GM18511 (cell line): Measurements from ENCODE around the gene SOX11.
"Not testable (repeated sequence)": the region's sequence is repeated elsewhere in the genome, so short reads cannot be mapped to it uniquely, and the experiment has no call there.

ENCODE experiments used
- ATAC-seq: cut with Tn5 transposase; IDR thresholded peaks from one replicate; pipeline ENCODE4 v1.9.1; 2021; ENCODE audit warnings: mild to moderate bottlenecking, moderate library complexity; ENCODE audit not compliant: unreplicated experiment

SOX11 gene

GRCh38 chr2:5691985-5692529 is at the start of gene SOX11:
TSS of gene SOX11 (plus strand) at chr2:5692384. CDS start at chr2:5692722, 338 bp downstream.
- ATAC-seq: no peak

- not testable (repeated sequence) for ATAC-seq
Measured at GRCh38 chr2:5652734-5653133, 39.5 kb upstream of the SOX11 start.

- ATAC-seq: not testable (repeated sequence)
Measured at GRCh38 chr2:5653756-5654155, 38.4 kb upstream of the SOX11 start.

- ATAC-seq: no peak
Measured at GRCh38 chr2:5657231-5657630, 35.0 kb upstream of the SOX11 start.

DNA sequence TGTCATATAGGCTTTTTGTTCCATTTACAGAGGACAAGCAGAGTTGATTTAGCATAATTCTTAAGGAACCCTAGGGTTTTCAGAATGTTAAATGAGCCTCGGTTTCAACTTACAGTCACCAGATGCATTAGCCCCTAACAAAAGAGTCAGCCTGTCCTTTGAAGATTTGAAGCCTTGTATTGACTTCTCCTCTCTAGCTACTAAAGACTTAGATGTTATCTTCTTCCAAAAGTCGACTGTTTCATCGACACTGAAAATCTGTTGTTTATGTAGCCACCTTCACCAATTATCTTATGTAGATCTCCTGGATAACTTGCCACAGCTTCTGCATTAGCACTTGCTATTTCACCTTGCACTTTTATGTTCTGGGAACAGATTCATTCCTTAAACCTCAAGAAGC is 31.6 kb upstream of the SOX11 start:
- ATAC-seq: no peak

DNA sequence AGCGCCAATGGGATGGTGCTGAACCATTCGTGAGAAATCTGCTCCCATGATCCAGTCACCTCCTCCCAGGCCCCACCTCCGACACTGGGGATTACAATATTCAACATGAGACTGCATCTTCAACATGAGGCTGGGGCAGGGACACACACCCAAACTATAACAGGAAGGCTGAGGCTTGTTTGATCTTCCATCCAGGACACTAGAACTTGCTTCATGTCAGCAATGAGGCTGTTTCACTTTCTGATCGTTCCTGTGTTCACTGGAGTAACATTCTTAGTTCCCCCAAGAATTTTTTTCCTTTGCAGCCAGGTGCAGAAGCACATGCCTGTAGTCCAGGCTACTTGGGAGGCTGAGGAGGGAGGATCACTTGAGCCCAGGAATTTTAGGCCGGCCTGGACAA is 30.8 kb upstream of the SOX11 start:
- ATAC-seq: no peak

GRCh38 chr2:5664278-5664681 is 27.9 kb upstream of the SOX11 start:
- ATAC-seq: no peak

GRCh38 chr2:5665066-5665465 is 27.1 kb upstream of the SOX11 start:
- ATAC-seq: no peak

- ATAC-seq: no peak
Measured at GRCh38 chr2:5666798-5667197, 25.4 kb upstream of the SOX11 start.

- not testable (repeated sequence) for ATAC-seq
Measured at GRCh38 chr2:5667655-5668054, 24.5 kb upstream of the SOX11 start.

- no peak for ATAC-seq
Measured at GRCh38 chr2:5668682-5669250, 23.4 kb upstream of the SOX11 start.

- no peak for ATAC-seq
Measured at GRCh38 chr2:5672749-5673144, 19.4 kb upstream of the SOX11 start.

GRCh38 chr2:5673145-5674025 is 18.8 kb upstream of the SOX11 start:
- no peak for ATAC-seq

DNA sequence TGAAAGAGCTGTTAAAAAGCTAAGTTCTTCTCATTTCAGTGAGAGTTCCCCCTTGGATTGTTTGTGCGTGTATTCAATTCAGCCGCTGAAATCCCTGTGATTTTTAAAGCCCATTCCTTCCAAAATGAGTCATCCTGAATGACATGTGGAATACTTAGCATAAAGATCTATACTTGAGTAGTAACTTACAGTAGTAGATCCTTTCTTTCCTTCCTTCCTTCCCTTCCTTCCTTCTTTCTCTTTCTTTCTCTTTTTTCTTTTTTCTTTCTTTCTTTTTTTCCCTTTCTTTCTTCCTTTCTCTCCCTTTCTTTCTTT is 18.2 kb upstream of the SOX11 start:
- ATAC-seq: no peak

DNA sequence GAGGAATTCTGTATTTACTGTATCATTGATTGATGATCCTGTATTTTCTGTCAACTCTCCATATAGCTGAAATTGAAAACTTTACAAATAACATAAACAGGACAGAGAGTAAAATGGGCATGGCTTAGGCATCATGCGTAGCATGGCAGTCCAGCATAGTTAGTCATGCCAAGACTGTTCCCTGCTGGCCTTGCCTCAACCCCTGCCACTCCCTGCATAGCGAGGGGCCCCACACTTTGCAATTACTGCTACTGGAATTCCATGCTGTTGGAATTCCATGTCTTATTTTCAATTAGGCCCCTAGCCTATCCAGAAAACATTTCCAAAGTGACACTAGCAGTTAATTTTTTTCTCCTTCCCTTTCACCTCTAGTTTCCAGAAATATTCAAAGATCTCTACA is 15.1 kb upstream of the SOX11 start:
- no peak for ATAC-seq

DNA sequence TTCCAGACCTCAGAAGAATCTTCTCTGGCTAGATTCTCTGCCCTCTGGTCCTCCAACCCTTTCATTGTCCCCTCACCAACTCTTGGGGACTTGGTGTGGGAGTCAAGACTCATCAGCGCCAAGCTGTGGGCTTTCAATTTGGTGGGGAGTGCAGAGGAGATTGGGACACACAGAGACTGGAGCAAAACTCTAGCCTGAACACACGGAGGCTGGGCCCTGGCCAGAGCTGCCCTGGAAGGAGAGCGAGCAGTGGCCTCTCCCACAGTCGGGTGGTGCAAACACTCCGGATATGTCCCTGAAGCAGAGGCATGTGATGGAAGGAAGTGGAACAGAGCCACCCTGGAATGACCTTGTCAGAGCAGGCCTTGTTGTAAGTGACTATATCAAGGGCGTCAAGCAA is 8.7 kb upstream of the SOX11 start:
- ATAC-seq: no peak

- ATAC-seq: no peak
Measured at GRCh38 chr2:5685225-5685624, 7.0 kb upstream of the SOX11 start.

GRCh38 chr2:5686068-5686467 is 6.1 kb upstream of the SOX11 start:
- ATAC-seq: no peak

DNA sequence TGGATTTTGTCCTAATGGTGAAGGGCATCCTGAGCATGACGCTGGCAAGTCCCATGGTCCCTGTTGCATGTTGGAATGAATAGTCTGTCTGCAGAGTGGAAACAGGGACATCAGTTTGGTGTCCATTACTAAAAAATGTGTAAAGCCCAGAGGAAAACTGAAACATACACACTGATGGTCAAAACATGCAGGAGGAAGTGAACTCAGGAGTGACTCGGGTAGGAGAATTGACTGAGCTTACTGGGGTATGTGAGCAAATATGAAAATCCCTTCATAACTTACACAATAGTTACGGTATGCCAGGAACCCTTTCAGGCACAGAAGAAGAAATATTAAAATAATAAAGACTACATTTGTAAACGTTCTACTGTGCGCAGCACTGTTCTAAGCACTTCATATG is 5.6 kb upstream of the SOX11 start:
- no peak for ATAC-seq

DNA sequence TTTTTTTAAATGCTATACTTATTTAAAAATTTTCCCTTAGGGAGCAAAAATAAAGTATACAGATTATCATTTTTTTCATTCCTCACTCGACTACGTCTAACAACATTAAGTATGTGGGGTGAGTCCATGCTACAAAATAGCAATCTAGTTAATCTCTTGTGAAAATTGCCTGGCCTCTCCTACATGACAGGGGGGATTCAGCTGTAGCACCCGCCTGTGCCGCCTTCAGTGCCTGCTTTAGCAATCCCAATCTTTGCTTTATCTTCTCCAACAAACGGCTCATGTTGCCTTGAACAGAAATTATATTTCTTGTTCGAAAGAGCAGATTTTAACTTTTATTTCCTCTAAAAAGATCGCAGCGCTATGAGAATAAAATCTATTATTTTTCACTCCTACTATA is 2.4 kb upstream of the SOX11 start:
- no peak for ATAC-seq

DNA sequence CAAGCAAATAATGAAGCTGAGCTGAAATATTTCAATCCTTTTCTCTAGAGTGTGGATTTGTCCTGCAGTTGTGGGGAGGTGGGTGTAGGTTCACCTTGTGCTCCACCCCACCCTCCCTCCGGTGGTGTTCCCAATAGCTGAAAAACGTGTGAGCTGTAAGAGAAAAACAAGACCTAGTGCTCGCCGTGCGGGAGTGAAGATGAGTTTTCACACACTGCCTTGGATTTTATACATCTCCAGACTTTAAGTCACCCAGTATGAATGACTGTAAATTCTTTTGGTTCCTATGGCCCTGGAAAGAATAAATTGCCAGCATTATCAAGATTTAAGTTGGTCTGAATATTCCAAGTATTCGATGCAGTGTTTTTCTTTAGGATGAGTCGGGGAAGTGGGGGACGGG is 1.9 kb upstream of the SOX11 start:
- no peak for ATAC-seq

DNA sequence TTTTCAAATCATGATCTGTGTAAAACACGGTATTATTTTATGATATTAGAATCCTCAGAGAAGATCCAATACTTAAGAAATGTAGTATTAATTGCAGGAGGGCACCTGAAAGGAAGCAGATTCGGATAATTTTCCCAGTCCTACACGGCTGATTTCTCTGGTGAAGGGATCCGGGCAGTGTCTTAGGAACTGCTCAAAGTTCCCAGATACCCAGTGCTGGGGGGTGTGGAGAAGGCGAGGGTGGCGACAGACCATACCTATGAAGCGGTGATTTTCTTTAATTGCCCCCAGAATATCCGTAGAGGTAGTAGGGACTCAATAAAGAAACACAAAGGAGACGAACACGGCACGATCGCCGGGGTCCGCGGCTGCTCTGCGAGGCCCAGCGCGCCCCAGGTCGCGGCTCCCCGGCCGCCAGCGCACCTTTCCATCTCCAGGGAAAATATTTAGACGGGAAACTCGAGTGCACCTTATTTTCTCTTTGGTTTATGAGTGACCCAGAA is 1.4 kb upstream of the SOX11 start:
- no peak for ATAC-seq
